ENCODE results near the gene PLD5. TPM values are rescaled to one million over a fixed set of nuclear protein-coding genes. Genes with fewer than 3 reads are reported as not detected.
"Not testable (repeated sequence)": the region's sequence is repeated elsewhere in the genome, so short reads cannot be mapped to it uniquely, and the experiment has no call there.

Gene PLD5
- total RNA-seq, 2 donors from 2014 or later, result 0.05 to 1.0 TPM

- no peak overlapping the region for H3K4me3 ChIP-seq
- TF ChIP-seq CTCF (IDR thresholded peaks at IDR 0.05), result no peak
- TF ChIP-seq POLR2A (IDR thresholded peaks at IDR 0.05), result no peak
- no peak for TF ChIP-seq POLR2AphosphoS5 (IDR thresholded peaks at IDR 0.05)
- intact Hi-C loops (cut with DNase I), result no loop called here
- no peak for DNase-seq (ENCODE audit: low spot score)
- no peaks in the 10 kb centered on the region for H3K4me1 ChIP-seq (replicated peaks)
- 94% methylated on average over 1 of the region's 1 CpG for WGBS
- H3K9me3 ChIP-seq, result no peaks in the 10 kb centered on the region
- no peaks in the 10 kb centered on the region for H3K36me3 ChIP-seq
- H3K27ac ChIP-seq, result no peak overlapping the region
- H3K27me3 ChIP-seq (replicated peaks; ENCODE audit: insufficient read depth), result no peaks in the 10 kb centered on the region
Measured at GRCh38 chr1:242349636-242350035, 174.9 kb downstream of the PLD5 start.

GRCh38 chr1:242330865-242331264 is 193.6 kb downstream of the PLD5 start:
- H3K27ac ChIP-seq; DNase-seq (ENCODE audit: low spot score); intact Hi-C loops (cut with DNase I); H3K4me1 ChIP-seq (replicated peaks); H3K27me3 ChIP-seq (replicated peaks; ENCODE audit: insufficient read depth); H3K36me3 ChIP-seq; H3K4me3 ChIP-seq; H3K9me3 ChIP-seq: not testable (repeated sequence)
- WGBS, result 53% methylated on average over 5 of the region's 5 CpGs

- DNase-seq (ENCODE audit: low spot score); H3K27me3 ChIP-seq (replicated peaks; ENCODE audit: insufficient read depth); H3K36me3 ChIP-seq; H3K4me3 ChIP-seq; H3K27ac ChIP-seq; H3K9me3 ChIP-seq; H3K4me1 ChIP-seq (replicated peaks); intact Hi-C loops (cut with DNase I): not testable (repeated sequence)
Measured at GRCh38 chr1:242327381-242327780, 197.1 kb downstream of the PLD5 start.

GRCh38 chr1:242321981-242322380 is 202.5 kb downstream of the PLD5 start:
- DNase-seq (ENCODE audit: low spot score); H3K4me1 ChIP-seq (replicated peaks); intact Hi-C loops (cut with DNase I); H3K27ac ChIP-seq; H3K36me3 ChIP-seq; H3K27me3 ChIP-seq (replicated peaks; ENCODE audit: insufficient read depth); H3K9me3 ChIP-seq; H3K4me3 ChIP-seq: not testable (repeated sequence)
- WGBS, result 59% methylated on average over 7 of the region's 7 CpGs

GRCh38 chr1:242318140-242318539 is 206.4 kb downstream of the PLD5 start:
- Histone ChIP-seq H3K9me3 (no peaks in the 10 kb centered on the region), H3K36me3 (no peaks in the 10 kb centered on the region), H3K27me3 (replicated peaks; ENCODE audit: insufficient read depth) (no peaks in the 10 kb centered on the region), H3K27ac (no peak overlapping the region), H3K4me3 (no peak overlapping the region), H3K4me1 (replicated peaks) (no peaks in the 10 kb centered on the region)
- 59% methylated on average over 10 of the region's 10 CpGs for WGBS
- DNase-seq (ENCODE audit: low spot score), result no peak
- intact Hi-C loops (cut with DNase I), result no loop called here
- TF ChIP-seq POLR2A (IDR thresholded peaks at IDR 0.05), result no peak
- no peak for TF ChIP-seq POLR2AphosphoS5 (IDR thresholded peaks at IDR 0.05)
- TF ChIP-seq CTCF (IDR thresholded peaks at IDR 0.05), result no peak

GRCh38 chr1:242314865-242315264 is 209.6 kb downstream of the PLD5 start:
- H3K27ac ChIP-seq; DNase-seq (ENCODE audit: low spot score); H3K4me3 ChIP-seq; H3K4me1 ChIP-seq (replicated peaks); intact Hi-C loops (cut with DNase I); H3K27me3 ChIP-seq (replicated peaks; ENCODE audit: insufficient read depth); H3K36me3 ChIP-seq; H3K9me3 ChIP-seq: not testable (repeated sequence)
- WGBS, result 88% methylated on average over 1 of the region's 1 CpG

- H3K27ac ChIP-seq; H3K9me3 ChIP-seq; H3K27me3 ChIP-seq (replicated peaks; ENCODE audit: insufficient read depth); H3K36me3 ChIP-seq; intact Hi-C loops (cut with DNase I); H3K4me3 ChIP-seq; DNase-seq (ENCODE audit: low spot score); H3K4me1 ChIP-seq (replicated peaks): not testable (repeated sequence)
- 94% methylated on average over 3 of the region's 3 CpGs for WGBS
Measured at GRCh38 chr1:242314085-242314649, 210.3 kb downstream of the PLD5 start.

GRCh38 chr1:242308681-242309080 is 215.8 kb downstream of the PLD5 start:
- WGBS, result 44% methylated on average over 7 of the region's 7 CpGs
- H3K4me3 ChIP-seq; H3K36me3 ChIP-seq; H3K4me1 ChIP-seq (replicated peaks); H3K27ac ChIP-seq; H3K27me3 ChIP-seq (replicated peaks; ENCODE audit: insufficient read depth); DNase-seq (ENCODE audit: low spot score); intact Hi-C loops (cut with DNase I); H3K9me3 ChIP-seq: not testable (repeated sequence)

GRCh38 chr1:242293781-242294180 is 230.7 kb downstream of the PLD5 start:
- H3K4me1 ChIP-seq (replicated peaks); H3K4me3 ChIP-seq; intact Hi-C loops (cut with DNase I); H3K9me3 ChIP-seq; H3K27ac ChIP-seq; DNase-seq (ENCODE audit: low spot score); H3K36me3 ChIP-seq; H3K27me3 ChIP-seq (replicated peaks; ENCODE audit: insufficient read depth): not testable (repeated sequence)
- 93% methylated on average over 1 of the region's 1 CpG for WGBS

- H3K27ac ChIP-seq; H3K9me3 ChIP-seq; H3K4me1 ChIP-seq (replicated peaks); H3K36me3 ChIP-seq; H3K4me3 ChIP-seq; H3K27me3 ChIP-seq (replicated peaks; ENCODE audit: insufficient read depth); intact Hi-C loops (cut with DNase I); DNase-seq (ENCODE audit: low spot score): not testable (repeated sequence)
- 87% methylated on average over 3 of the region's 3 CpGs for WGBS
Measured at GRCh38 chr1:242288067-242288466, 236.4 kb downstream of the PLD5 start.
